COR-L47 (cell line): ENCODE results near the gene UNC13A.

Source experiments
- DNase-seq: peaks from one replicate; lab custom pipeline; 2025; lab: John Stamatoyannopoulos, UW

UNC13A gene

GRCh38 chr19:17626456-17627015 is 61.6 kb downstream of the UNC13A start:
- DNase-seq: no peak

DNA sequence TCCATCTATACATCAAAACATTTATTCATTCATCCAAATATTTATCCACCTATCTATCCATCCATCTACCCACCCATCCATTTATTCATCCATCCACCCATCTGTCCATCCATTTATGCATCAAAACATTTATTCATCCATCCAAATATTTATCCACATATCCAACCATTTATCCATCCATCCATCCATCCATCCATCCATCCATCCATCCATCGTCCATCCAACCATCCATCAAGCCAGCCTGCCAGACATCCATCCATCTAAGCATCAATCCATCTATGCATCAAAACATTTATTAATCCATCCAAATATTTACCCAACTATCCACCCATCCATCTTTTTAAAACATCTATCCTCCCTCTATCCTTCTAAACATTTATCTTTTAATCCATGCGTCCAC is 62.2 kb downstream of the UNC13A start:
- no peak for DNase-seq

- no peak for DNase-seq
These were observed 63.1 kb downstream of the UNC13A start for GRCh38 chr19:17625043-17625442.

GRCh38 chr19:17624314-17624991 is 63.7 kb downstream of the UNC13A start:
- DNase-seq: no peak

- no peak for DNase-seq
These were observed 64.8 kb downstream of the UNC13A start for GRCh38 chr19:17623224-17623935.

GRCh38 chr19:17620696-17621095 is 67.5 kb downstream of the UNC13A start:
- DNase-seq: no peak

- DNase-seq: no peak
These were observed 69.2 kb downstream of the UNC13A start for GRCh38 chr19:17618936-17619335.

GRCh38 chr19:17618281-17618903 is 69.8 kb downstream of the UNC13A start:
- DNase-seq: no peak

GRCh38 chr19:17617807-17618192 is 70.4 kb downstream of the UNC13A start:
- no peak for DNase-seq

DNA sequence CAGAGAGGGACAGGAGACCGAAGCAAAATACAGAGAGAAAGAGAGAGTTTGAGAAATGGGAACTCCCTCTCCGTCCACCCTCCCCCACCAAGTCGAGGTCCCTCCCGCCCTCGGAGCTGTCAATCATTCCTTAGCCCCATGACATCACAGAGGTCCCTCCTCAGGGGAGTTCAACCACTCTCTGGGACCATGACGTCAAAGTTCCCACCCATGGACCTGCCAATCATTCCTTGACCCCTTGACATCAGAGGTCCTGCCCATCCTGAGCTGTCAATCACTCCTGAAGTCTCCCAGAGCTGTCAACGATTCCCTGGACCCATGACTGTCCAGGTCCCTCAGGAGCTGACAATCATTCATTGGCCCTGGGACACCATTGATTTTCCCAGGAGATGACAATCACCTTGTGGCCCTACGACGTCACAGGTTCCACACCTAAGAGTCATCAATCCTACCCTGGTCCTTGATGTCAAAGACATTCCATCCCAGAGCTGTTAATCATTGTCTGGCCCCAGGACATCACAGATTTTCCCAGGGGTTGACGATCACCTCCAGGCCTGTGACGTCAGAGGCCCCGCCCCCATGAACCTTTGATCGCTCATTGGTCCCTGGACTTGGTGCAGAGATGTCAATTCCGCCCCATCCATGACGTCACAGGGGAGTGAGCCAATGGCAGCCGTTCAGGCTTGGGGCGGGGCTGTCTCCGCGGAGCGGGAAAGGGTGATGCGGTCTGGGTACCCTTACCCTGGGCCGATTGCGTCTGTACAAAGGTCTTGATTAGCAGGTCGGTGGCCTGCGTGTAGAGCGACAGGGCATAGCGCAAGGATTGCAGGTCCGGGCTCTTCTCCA is 71.0 kb downstream of the UNC13A start:
- no peak for DNase-seq

DNA sequence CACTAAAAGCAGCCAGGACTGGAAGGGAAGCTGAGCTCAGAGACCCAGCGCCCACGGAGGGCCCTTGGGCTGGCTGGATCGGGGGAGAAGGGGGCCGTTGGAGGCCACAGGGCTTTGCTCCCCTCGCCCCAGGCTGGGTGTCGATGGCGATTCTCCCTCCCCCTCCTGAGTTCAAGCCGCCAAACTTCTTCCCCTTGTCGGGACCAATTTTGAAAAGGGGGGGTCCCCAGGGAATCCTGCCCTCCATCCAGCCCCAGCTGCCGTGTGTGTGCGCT is 71.5 kb downstream of the UNC13A start:
- no peak for DNase-seq

- no peak for DNase-seq
These were observed 72.1 kb downstream of the UNC13A start for GRCh38 chr19:17615889-17616685.

- DNase-seq: no peak
These were observed 73.7 kb downstream of the UNC13A start for GRCh38 chr19:17614476-17614875.

DNA sequence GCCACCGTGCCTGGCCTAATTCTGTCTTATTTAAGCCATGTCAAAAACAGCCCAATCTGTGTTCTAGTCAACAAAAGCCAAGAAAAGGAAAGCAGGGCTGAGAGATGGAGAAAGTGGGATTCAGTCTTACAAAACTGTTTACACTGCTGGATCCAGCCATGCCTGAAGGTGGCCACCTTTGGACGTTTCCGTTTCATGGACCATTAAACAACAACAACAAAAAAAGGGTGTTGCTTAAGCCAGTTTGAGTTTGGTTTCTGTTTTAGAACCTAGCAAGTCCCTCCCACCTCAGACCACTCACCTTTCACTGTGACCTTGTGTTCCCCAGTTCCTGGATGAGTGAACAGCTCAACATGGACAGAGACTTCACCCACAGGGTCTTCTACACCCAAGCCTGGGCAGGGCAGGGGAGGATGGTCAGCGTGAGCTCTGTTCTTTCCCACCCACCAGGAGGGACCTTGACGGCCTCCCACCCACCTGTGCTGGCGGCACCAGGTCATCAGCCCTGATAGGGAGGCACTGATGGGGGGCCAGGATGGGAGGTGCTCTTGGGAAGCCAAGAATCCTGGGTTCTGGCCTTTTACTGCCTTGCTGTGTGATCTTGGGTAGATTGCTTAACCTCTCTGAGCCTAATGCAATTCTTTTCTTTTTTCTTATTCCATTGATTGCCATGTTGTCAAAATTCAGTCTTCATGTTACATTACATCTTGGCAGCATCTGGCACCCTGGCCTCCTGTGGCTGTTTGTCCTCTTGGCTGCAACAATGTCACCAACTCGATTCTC is 76.5 kb downstream of the UNC13A start:
- no peak for DNase-seq

DNA sequence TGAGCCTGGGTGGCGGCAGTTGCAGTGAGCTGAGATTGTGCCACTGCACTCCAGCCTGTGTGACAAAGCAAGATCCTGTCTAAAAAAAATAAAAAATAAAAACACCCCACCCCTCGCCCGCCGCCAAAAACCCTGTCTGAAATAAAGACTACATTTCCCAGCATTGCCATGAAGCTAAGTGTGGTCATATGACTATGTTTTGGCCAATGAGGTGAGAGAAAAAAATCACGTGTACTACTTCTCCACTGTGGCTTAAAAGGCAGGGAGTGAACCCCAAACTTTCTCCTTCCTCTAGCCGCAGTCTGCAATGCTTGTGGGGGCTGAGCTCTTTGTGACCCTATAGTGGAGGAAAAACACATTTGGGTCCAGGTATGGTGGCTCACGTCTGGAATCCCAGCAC is 77.8 kb downstream of the UNC13A start:
- DNase-seq: no peak

GRCh38 chr19:17607936-17608335 is 80.2 kb downstream of the UNC13A start:
- DNase-seq: no peak

DNA sequence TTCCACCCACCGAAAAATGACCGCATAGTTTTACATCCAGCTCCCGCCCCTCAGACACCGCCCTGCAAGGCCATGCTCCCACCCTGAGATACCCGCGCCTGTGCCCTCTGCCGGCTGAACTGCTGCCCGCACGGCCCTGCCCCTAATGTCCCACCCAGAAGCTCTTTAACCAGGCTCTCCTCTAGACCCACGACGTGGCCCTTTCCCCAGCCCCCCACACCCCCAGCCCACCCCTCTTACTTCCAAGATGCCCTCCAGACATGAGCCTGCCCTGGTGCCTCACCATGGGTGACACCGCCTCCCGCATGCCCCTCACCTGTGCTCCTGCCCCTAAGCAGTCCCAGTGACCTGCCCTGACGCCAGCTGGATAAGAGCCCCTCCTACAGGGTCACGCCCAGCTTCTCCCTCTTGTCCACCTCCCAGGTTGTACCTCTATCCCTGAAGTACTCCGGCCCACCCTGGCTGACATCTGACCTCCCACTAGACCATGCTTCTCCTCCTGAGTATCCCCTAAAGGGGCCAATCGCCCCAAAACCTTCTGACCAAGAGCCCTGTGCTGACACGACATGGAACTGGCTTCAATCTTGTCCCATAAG is 81.5 kb downstream of the UNC13A start:
- DNase-seq: no peak

- DNase-seq: no peak
These were observed 82.2 kb downstream of the UNC13A start for GRCh38 chr19:17605761-17606589.

DNA sequence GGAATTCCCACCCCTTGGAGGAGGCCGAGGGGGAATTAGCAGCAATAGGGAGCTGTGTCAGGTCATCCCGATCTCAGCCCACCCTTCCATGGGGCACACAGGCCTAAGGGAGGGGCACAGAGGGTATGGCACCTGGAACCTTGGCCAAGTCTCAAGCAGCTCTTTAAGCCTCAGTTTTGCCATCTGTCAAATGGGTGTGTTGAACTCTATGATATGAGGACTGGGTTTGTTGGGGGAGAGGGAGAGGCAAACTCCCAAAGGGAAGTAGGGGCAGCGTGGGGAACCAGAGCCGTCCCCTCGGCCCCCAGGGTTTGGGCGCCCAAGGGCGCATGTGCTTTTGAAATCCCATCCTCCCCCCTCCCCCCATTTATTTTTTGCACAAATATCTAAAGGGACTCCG is 83.0 kb downstream of the UNC13A start:
- DNase-seq: no peak
